Activated CD8-positive, alpha-beta T cell treated with anti-CD3 and anti-CD28 coated beads, Interleukin-2, amount 10 ng/mL, durations not matched to agents 7 days and 5 days (primary cell): ENCODE results near the gene PCDHGA3. TPM values are rescaled to one million over a fixed set of nuclear protein-coding genes. Genes with fewer than 3 reads are reported as not detected.
"Not testable (repeated sequence)": the region's sequence is repeated elsewhere in the genome, so short reads cannot be mapped to it uniquely, and the experiment has no call there.

Source experiments
- ATAC-seq: fragments of 150-1000 bp; cut with Tn5 transposase; one replicate; pipeline ENCODE4 v1.10.0; 2021; ENCODE audit warnings: moderate library complexity
- CTCF ChIA-PET: fragments of 350-600 bp; sonication (Branson Sonifier 250); formaldehyde crosslinking; loops from one replicate; lab custom pipeline; 2021; ENCODE audit warnings: antibody characterized with exemption; lab: Charles Lee
- POLR2A ChIA-PET: fragments of 350-600 bp; sonication (Branson Sonifier 250); formaldehyde crosslinking; loops from one replicate; lab custom pipeline; 2021; ENCODE audit warnings: antibody characterized with exemption; lab: Charles Lee
- DNase-seq: peaks from one replicate; pipeline ENCODE4 v3.0.0-alpha.2; 2020
- H3K27ac Mint-ChIP-seq: one replicate; pipeline ENCODE4 v1.8.0; 2021; ENCODE audit warnings: mild to moderate bottlenecking, mixed read lengths
- H3K27me3 Mint-ChIP-seq: one replicate; pipeline ENCODE4 v1.8.0; 2021; ENCODE audit warnings: low read depth, mixed read lengths
- H3K36me3 Mint-ChIP-seq: one replicate; pipeline ENCODE4 v1.8.0; 2021; ENCODE audit warnings: low read depth, mixed read lengths
- H3K4me1 Mint-ChIP-seq: one replicate; pipeline ENCODE4 v1.8.0; 2021; ENCODE audit warnings: low read depth, mixed read lengths
- H3K4me3 Mint-ChIP-seq: one replicate; pipeline ENCODE4 v1.8.0; 2021; ENCODE audit warnings: mild to moderate bottlenecking, mixed read lengths
- H3K9me3 Mint-ChIP-seq: one replicate; pipeline ENCODE4 v1.8.0; 2022; ENCODE audit warnings: mixed read lengths; ENCODE audit not compliant: insufficient read depth
- total RNA-seq, 2 experiments: library from RNA; stranded (reverse); gene quantifications; one replicate each; pipeline ENCODE4 v1.2.3, GENCODE V29; 2021

PCDHGA3 gene
- total RNA-seq, 2 experiments from 2014 or later = not detected

- peak; percentile 93 for ATAC-seq
- peaks cover 12% of the 10 kb centered on the region for H3K4me1 Mint-ChIP-seq
Measured at GRCh38 chr5:141326088-141326854, 17.4 kb upstream of the PCDHGA3 start.

GRCh38 chr5:141328231-141328630 lies 15.4 kb upstream of the PCDHGA3 start:
- peaks cover 23% of the 10 kb centered on the region for H3K27me3 Mint-ChIP-seq
- ChIA-PET CTCF (interaction anchor here (1.3 to 3.4 kb wide), 2 partner anchors 7 to 10 kb away, joined by 6 to 29 read pairs; partner anchors contain the start of genes PCDHGA2 and TAF7), POLR2A (interaction anchor here (2.3 kb wide), 1 partner anchor 8 kb away, joined by 14 read pairs; the partner anchor contains the start of gene TAF7)

More at GRCh38 chr5:141326088-141326854, 17.4 kb upstream of the PCDHGA3 start:
- ChIA-PET CTCF (interaction anchor here (0.9 to 1.7 kb wide), 4 partner anchors 16 to 238 kb away, joined by 3 to 4 read pairs (median 4); partner anchors contain the start of gene PCDHGA4), POLR2A (interaction anchor here (0.6 kb wide), 1 partner anchor 9 kb away, joined by 3 read pairs; no protein-coding TSS in a partner anchor)
- peaks cover 18% of the 10 kb centered on the region for H3K27me3 Mint-ChIP-seq
- no peak overlapping the region for H3K27ac Mint-ChIP-seq
- peak; percentile 78 for DNase-seq
- peak overlapping the region; percentile 80 for H3K4me3 Mint-ChIP-seq
- peaks cover 9% of the 10 kb centered on the region for H3K36me3 Mint-ChIP-seq
- H3K9me3 Mint-ChIP-seq = peaks cover 25% of the 10 kb centered on the region

GRCh38 chr5:141330299-141331080 lies 13.1 kb upstream of the PCDHGA3 start, which contains the start of gene PCDHGA1:
Gene PCDHGA1, plus strand, starts transcription at chr5:141330514.
- DNase-seq (peak; percentile 43), ATAC-seq (no peak)
- H3K4me1 Mint-ChIP-seq = peaks cover 5% of the 10 kb centered on the region
- peaks cover 13% of the 10 kb centered on the region for H3K9me3 Mint-ChIP-seq
- ChIA-PET CTCF (interaction anchor here (0.8 to 3.4 kb wide), 11 partner anchors 10 to 238 kb away, joined by 3 to 29 read pairs (median 3); partner anchors contain the start of genes PCDHB9, PCDHGA10, PCDHGB3 and TAF7), POLR2A (interaction anchor here (0.8 to 2.3 kb wide), 3 partner anchors 10 kb away, joined by 3 to 14 read pairs (median 6); partner anchors contain the start of gene TAF7)
- no peak within 1 kb of the TSS for H3K4me3 Mint-ChIP-seq
- H3K27me3 Mint-ChIP-seq = peaks cover 31% of the 10 kb centered on the region
- H3K27ac Mint-ChIP-seq = no peak within 1 kb of the TSS
- peaks cover 7% of the 10 kb centered on the region for H3K36me3 Mint-ChIP-seq

More at GRCh38 chr5:141328231-141328630, 15.4 kb upstream of the PCDHGA3 start:
- peaks cover 15% of the 10 kb centered on the region for H3K9me3 Mint-ChIP-seq
- H3K4me1 Mint-ChIP-seq = peaks cover 5% of the 10 kb centered on the region
- ATAC-seq (no peak), DNase-seq (no peak)
- H3K36me3 Mint-ChIP-seq = peaks cover 5% of the 10 kb centered on the region
- no peak overlapping the region for H3K27ac Mint-ChIP-seq
- H3K4me3 Mint-ChIP-seq = no peak overlapping the region

- H3K36me3 Mint-ChIP-seq, DNase-seq, H3K4me1 Mint-ChIP-seq, H3K27ac Mint-ChIP-seq, ATAC-seq, POLR2A ChIA-PET, H3K4me3 Mint-ChIP-seq: not testable (repeated sequence)
- CTCF ChIA-PET = interaction anchor here (1.3 to 1.7 kb wide), 3 partner anchors 10 to 23 kb away, joined by 4 read pairs; partner anchors contain the start of gene TAF7
- peaks cover 39% of the 10 kb centered on the region for H3K27me3 Mint-ChIP-seq
- H3K9me3 Mint-ChIP-seq = peaks cover 13% of the 10 kb centered on the region
Measured at GRCh38 chr5:141332571-141332970, 11.1 kb upstream of the PCDHGA3 start.

- H3K36me3 Mint-ChIP-seq = peaks cover 7% of the 10 kb centered on the region
- DNase-seq (no peak), ATAC-seq (no peak)
- ChIA-PET POLR2A (no interaction called here), CTCF (interaction anchor here (0.8 to 2.8 kb wide), 10 partner anchors 9 to 253 kb away, joined by 3 to 12 read pairs (median 5); partner anchors contain the start of gene TAF7)
- peaks cover 41% of the 10 kb centered on the region for H3K27me3 Mint-ChIP-seq
- H3K9me3 Mint-ChIP-seq = peaks cover 5% of the 10 kb centered on the region
- H3K4me3 Mint-ChIP-seq = no peak within 1 kb of the TSS
- H3K4me1 Mint-ChIP-seq = no peaks in the 10 kb centered on the region
- no peak within 1 kb of the TSS for H3K27ac Mint-ChIP-seq
Measured at GRCh38 chr5:141338538-141339306, 4.9 kb upstream of the PCDHGA3 start, which contains the start of gene PCDHGA2. Gene PCDHGA2, plus strand, starts transcription at chr5:141338760.

GRCh38 chr5:141340781-141341354 lies 2.8 kb upstream of the PCDHGA3 start:
- H3K27me3 Mint-ChIP-seq = peaks cover 33% of the 10 kb centered on the region
- H3K4me1 Mint-ChIP-seq = not testable (repeated sequence)

GRCh38 chr5:141342773-141343172 lies 856 bp upstream of the PCDHGA3 start:
- ATAC-seq = no peak
- CTCF ChIA-PET = interaction anchor here (0.7 to 3.4 kb wide), 8 partner anchors 10 to 181 kb away, joined by 3 to 33 read pairs (median 4); partner anchors contain the start of genes PCDHGA5, PCDHGB5 and TAF7
- no peak overlapping the region for H3K4me3 Mint-ChIP-seq

More at GRCh38 chr5:141340781-141341354, 2.8 kb upstream of the PCDHGA3 start:
- ATAC-seq, H3K27ac Mint-ChIP-seq, H3K4me3 Mint-ChIP-seq, POLR2A ChIA-PET, CTCF ChIA-PET, DNase-seq: not testable (repeated sequence)
- H3K9me3 Mint-ChIP-seq = peaks cover 11% of the 10 kb centered on the region
- H3K36me3 Mint-ChIP-seq = peaks cover 10% of the 10 kb centered on the region

GRCh38 chr5:141343953-141344463 lies 379 bp downstream of the PCDHGA3 start:
- Mint-ChIP-seq H3K27me3 (peaks cover 12% of the 10 kb centered on the region), H3K4me3 (peak overlapping the region; percentile 55), H3K36me3 (peaks cover 10% of the 10 kb centered on the region)

More at GRCh38 chr5:141342773-141343172, 856 bp upstream of the PCDHGA3 start:
- POLR2A ChIA-PET = no interaction called here
- Mint-ChIP-seq H3K27me3 (peaks cover 22% of the 10 kb centered on the region), H3K36me3 (peaks cover 10% of the 10 kb centered on the region), H3K27ac (no peak overlapping the region), H3K9me3 (peaks cover 11% of the 10 kb centered on the region), H3K4me1 (no peaks in the 10 kb centered on the region)
- DNase-seq = no peak

GRCh38 chr5:141345327-141345726 lies 1.7 kb downstream of the PCDHGA3 start:
- peaks cover 8% of the 10 kb centered on the region for H3K36me3 Mint-ChIP-seq
- DNase-seq (no peak), ATAC-seq (no peak)
- ChIA-PET POLR2A (no interaction called here), CTCF (interaction anchor here (2.2 to 3.4 kb wide), 2 partner anchors 25 to 26 kb away, joined by 6 to 33 read pairs; partner anchors contain the start of genes PCDHGB3 and TAF7)
- no peak overlapping the region for H3K4me3 Mint-ChIP-seq
- H3K9me3 Mint-ChIP-seq = peaks cover 7% of the 10 kb centered on the region
- peaks cover 9% of the 10 kb centered on the region for H3K27me3 Mint-ChIP-seq
- no peak overlapping the region for H3K27ac Mint-ChIP-seq
- no peaks in the 10 kb centered on the region for H3K4me1 Mint-ChIP-seq

More at GRCh38 chr5:141343953-141344463, 379 bp downstream of the PCDHGA3 start:
- ChIA-PET POLR2A (no interaction called here), CTCF (interaction anchor here (1.1 to 3.4 kb wide), 6 partner anchors 9 to 180 kb away, joined by 3 to 33 read pairs (median 6); partner anchors contain the start of genes PCDHGA12, PCDHGB2, PCDHGB3 and TAF7)
- Mint-ChIP-seq H3K27ac (no peak overlapping the region), H3K4me1 (no peaks in the 10 kb centered on the region), H3K9me3 (peaks cover 11% of the 10 kb centered on the region)
- ATAC-seq = no peak
- no peak for DNase-seq

GRCh38 chr5:141346017-141346416 lies 2.4 kb downstream of the PCDHGA3 start:
- ATAC-seq, H3K9me3 Mint-ChIP-seq, H3K27ac Mint-ChIP-seq, POLR2A ChIA-PET, H3K4me3 Mint-ChIP-seq, DNase-seq, H3K4me1 Mint-ChIP-seq, H3K36me3 Mint-ChIP-seq: not testable (repeated sequence)
- peaks cover 15% of the 10 kb centered on the region for H3K27me3 Mint-ChIP-seq
- CTCF ChIA-PET = interaction anchor here (1.0 kb wide), 1 partner anchor 27 kb away, joined by 3 read pairs; no protein-coding TSS in a partner anchor
